Measurements from ENCODE around the gene CCT6B. TPM values are rescaled to one million over a fixed set of nuclear protein-coding genes. Genes with fewer than 3 reads are reported as not detected.

Gene CCT6B
- total and polyA plus RNA-seq, 2 of the 13 experiments (the other 11 are each of a cell fraction or from before 2014, with no cell fraction given): 0.41 to 1.4 TPM

- TF ChIP-seq, protein P1, sequence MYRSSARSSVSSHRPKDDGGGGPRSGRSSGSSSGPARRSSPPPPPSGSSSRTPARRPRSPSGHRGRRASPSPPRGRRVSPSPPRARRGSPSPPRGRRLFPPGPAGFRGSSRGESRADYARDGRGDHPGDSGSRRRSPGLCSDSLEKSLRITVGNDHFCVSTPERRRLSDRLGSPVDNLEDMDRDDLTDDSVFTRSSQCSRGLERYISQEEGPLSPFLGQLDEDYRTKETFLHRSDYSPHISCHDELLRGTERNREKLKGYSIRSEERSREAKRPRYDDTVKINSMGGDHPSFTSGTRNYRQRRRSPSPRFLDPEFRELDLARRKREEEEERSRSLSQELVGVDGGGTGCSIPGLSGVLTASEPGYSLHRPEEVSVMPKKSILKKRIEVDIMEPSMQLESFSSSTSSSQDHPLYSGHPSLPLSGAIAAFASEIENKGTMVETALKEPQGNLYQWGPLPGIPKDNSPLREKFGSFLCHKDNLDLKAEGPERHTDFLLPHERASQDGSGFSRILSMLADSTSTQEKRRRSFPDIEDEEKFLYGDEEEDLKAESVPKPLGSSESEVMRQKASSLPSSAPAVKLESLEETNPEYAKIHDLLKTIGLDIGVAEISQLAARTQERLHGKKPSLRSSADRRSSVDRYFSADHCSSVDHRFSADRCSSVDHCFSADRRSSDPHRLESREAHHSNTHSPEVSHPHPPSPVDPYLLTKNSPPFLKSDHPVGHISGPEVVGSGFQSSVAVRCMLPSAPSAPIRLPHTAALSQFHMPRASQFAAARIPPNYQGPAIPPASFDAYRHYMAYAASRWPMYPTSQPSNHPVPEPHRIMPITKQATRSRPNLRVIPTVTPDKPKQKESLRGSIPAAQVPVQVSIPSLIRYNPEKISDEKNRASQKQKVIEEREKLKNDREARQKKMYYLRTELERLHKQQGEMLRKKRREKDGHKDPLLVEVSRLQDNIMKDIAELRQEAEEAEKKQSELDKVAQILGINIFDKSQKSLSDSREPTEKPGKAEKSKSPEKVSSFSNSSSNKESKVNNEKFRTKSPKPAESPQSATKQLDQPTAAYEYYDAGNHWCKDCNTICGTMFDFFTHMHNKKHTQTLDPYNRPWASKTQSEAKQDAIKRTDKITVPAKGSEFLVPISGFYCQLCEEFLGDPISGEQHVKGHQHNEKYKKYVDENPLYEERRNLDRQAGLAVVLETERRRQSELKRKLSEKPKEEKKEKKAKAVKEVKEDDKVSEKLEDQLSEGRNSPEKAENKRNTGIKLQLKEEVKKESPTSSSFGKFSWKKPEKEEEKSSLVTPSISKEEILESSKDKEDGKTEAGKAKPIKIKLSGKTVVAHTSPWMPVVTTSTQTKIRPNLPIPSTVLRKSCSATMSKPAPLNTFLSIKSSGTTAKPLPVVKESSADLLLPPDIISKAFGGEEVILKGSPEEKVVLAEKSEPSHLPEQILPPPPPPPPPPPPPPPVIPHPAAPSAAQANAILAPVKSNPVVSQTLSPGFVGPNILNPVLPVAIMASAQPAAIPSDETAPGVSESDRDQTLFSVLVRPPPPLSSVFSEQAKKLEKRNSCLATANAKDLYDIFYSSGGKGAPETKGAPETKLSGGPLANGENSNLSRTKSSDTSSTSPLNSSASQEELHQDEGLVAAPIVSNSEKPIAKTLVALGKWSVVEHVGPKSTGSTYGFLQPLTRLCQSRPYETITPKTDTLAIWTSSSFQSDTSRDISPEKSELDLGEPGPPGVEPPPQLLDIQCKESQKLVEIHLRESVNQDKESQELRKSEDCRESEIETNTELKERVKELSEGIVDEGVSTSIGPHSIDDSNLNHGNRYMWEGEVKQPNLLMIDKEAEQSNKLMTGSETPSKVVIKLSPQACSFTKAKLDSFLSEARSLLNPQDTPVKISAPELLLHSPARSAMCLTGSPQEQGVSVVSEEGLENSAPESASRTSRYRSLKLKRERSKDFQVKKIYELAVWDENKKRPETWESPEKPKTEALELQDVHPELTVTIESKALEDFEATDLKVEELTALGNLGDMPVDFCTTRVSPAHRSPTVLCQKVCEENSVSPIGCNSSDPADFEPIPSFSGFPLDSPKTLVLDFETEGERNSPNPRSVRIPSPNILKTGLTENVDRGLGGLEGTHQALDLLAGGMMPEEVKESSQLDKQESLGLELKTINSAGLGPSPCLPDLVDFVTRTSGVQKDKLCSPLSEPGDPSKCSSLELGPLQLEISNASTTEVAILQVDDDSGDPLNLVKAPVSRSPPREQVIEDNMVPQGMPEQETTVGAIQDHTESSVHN (CRISPR knock-in tag; IDR thresholded peaks at IDR 0.05): no peak
- TF ChIP-seq GTF3A (CRISPR knock-in tag; conservative IDR thresholded peaks at IDR 0.05) (no peak), SMAD9 (CRISPR knock-in tag; IDR thresholded peaks at IDR 0.05) (no peak), ZNF790 (CRISPR knock-in tag; IDR thresholded peaks at IDR 0.05; ENCODE audit: borderline replicate concordance) (0 out of 2 replicates have a peak, but pooled peaks have one; percentile 50), PLSCR1 (CRISPR knock-in tag; IDR thresholded peaks at IDR 0.05; ENCODE audit: borderline replicate concordance) (no peak), TCF12 (IDR thresholded peaks at IDR 0.05) (no peak), TCF12 (CRISPR knock-in tag; IDR thresholded peaks at IDR 0.05) (no peak), AKAP8 (CRISPR knock-in tag; IDR thresholded peaks at IDR 0.05) (0 out of 2 replicates have a peak, but pooled peaks have one; percentile 53), ZNF652 (CRISPR knock-in tag; IDR thresholded peaks at IDR 0.05; ENCODE audit: borderline replicate concordance, low read depth) (no peak), CHD2 (IDR thresholded peaks at IDR 0.05; ENCODE audit: low read depth, low read length) (no peak), ZEB1 (IDR thresholded peaks at IDR 0.05; ENCODE audit: insufficient replicate concordance, low read depth) (no peak), PBX3 (CRISPR knock-in tag; IDR thresholded peaks at IDR 0.05; ENCODE audit: borderline replicate concordance) (no peak), NONO (IDR thresholded peaks at IDR 0.05) (no peak), NONO (CRISPR knock-in tag; conservative IDR thresholded peaks at IDR 0.05) (peak; percentile 49; the same call in 1 of the 2 replicates), TBX3 (IDR thresholded peaks at IDR 0.05; ENCODE audit: borderline replicate concordance) (no peak), FLYWCH1 (CRISPR knock-in tag; IDR thresholded peaks at IDR 0.05) (no peak), TMF1 (CRISPR knock-in tag; IDR thresholded peaks at IDR 0.05; ENCODE audit: low read depth) (no peak), ZNF326 (CRISPR knock-in tag; IDR thresholded peaks at IDR 0.05; ENCODE audit: borderline replicate concordance) (no peak)
- TF ChIP-seq, protein P2, sequence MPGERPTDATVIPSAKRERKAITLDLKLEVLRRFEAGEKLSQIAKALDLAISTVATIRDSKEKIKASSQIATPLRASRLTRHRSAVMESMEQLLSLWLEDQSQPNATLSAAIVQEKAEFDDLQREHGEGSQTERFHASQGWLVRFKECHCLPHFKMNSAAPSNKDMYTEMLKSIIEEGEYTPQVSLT (CRISPR knock-in tag; IDR thresholded peaks at IDR 0.05; ENCODE audit: borderline replicate concordance, low read depth): no peak
Observed at GRCh38 chr17:34980353-34980680, 19.1 kb upstream of the CCT6B start, which contains the start of gene LIG3 (continued).
